Calu3 (cell line): Measurements from ENCODE around the gene CETP. TPM values are rescaled to one million over a fixed set of nuclear protein-coding genes. Genes with fewer than 3 reads are reported as not detected.
"Not testable (repeated sequence)": the region's sequence is repeated elsewhere in the genome, so short reads cannot be mapped to it uniquely, and the experiment has no call there.

Experiments used
- BruUV-seq: library from RNA; stranded (reverse); fragments of 400-500 nt; replicated peaks from 2 replicates; lab custom pipeline; 2021; lab: Mats Ljungman, UMichigan
- CTCF ChIA-PET: fragments of 300-600 bp; sonication (Branson Sonifier 250); formaldehyde crosslinking; loops from one replicate; lab custom pipeline; 2022; ENCODE audit warnings: antibody characterized with exemption; lab: Charles Lee
- DNase-seq: peaks from one replicate; pipeline ENCODE4 v3.0.0; 2022
- H3K27ac Mint-ChIP-seq: one replicate; pipeline ENCODE4 v1.8.0; 2022; ENCODE audit warnings: mixed read lengths; ENCODE audit not compliant: unreplicated experiment
- H3K27me3 Mint-ChIP-seq: one replicate; pipeline ENCODE4 v1.8.0; 2022; ENCODE audit warnings: mixed read lengths; ENCODE audit not compliant: unreplicated experiment
- H3K36me3 Mint-ChIP-seq: one replicate; pipeline ENCODE4 v1.8.0; 2022; ENCODE audit warnings: mild to moderate bottlenecking, moderate library complexity, mixed read lengths; ENCODE audit not compliant: insufficient read depth, unreplicated experiment
- H3K4me1 Mint-ChIP-seq: one replicate; pipeline ENCODE4 v1.8.0; 2022; ENCODE audit warnings: mild to moderate bottlenecking, low read depth, mixed read lengths; ENCODE audit not compliant: unreplicated experiment
- H3K4me3 Mint-ChIP-seq: one replicate; pipeline ENCODE4 v1.8.0; 2022; ENCODE audit warnings: mild to moderate bottlenecking, low read depth, moderate library complexity, mixed read lengths; ENCODE audit not compliant: unreplicated experiment
- H3K9me3 Mint-ChIP-seq: one replicate; pipeline ENCODE4 v1.8.0; 2022; ENCODE audit warnings: low read depth, mixed read lengths; ENCODE audit not compliant: unreplicated experiment
- CTCF ChIP-seq: fragments of 200-600 bp; IDR thresholded peaks from one replicate; pipeline ENCODE4 v1.8.0; 2022; ENCODE audit warnings: antibody characterized with exemption; ENCODE audit not compliant: unreplicated experiment
- intact Hi-C: fragments of 100-400 bp; cut with micrococcal nuclease; formaldehyde crosslinking; loops from one replicate; pipeline ENCODE4 v1.10.0; 2022; ENCODE audit not compliant: unreplicated experiment
- total RNA-seq: library from RNA; stranded (reverse); gene quantifications from 2 replicates; pipeline ENCODE4 v1.2.3, GENCODE V29; 2022

CETP gene
- total RNA-seq, 1 experiment from 2014 or later = not detected

- Mint-ChIP-seq H3K4me3 (peak within 1 kb of the TSS; percentile 95), H3K27me3 (peaks cover 35% of the 10 kb centered on the region), H3K36me3 (peaks cover 11% of the 10 kb centered on the region), H3K9me3 (no peaks in the 10 kb centered on the region), H3K4me1 (peaks cover 31% of the 10 kb centered on the region), H3K27ac (peak within 1 kb of the TSS; percentile 48)
- BruUV-seq = no TSS peak
- intact Hi-C loops = no loop called here
- CTCF ChIA-PET = interaction anchor here (0.8 to 1.0 kb wide), 2 partner anchors 13 to 18 kb away, joined by 4 read pairs; no protein-coding TSS in a partner anchor
- TF ChIP-seq CTCF = no peak
- DNase-seq = peak; percentile 82
These were observed 27.5 kb downstream of the CETP start, which contains the start of gene NLRC5 for GRCh38 chr16:56988948-56989945. Gene NLRC5 (plus strand): TSS chr16:56989557. CDS start chr16:57020713, 31,156 bp downstream.

GRCh38 chr16:56989988-56990387 lies 28.2 kb downstream of the CETP start:
- BruUV-seq = no TSS peak
- Mint-ChIP-seq H3K27me3 (peaks cover 35% of the 10 kb centered on the region), H3K27ac (peak overlapping the region; percentile 48), H3K4me1 (peaks cover 23% of the 10 kb centered on the region), H3K36me3 (peaks cover 11% of the 10 kb centered on the region), H3K9me3 (no peaks in the 10 kb centered on the region), H3K4me3 (peak overlapping the region; percentile 95)
- CTCF ChIA-PET = interaction anchor here (0.8 to 1.0 kb wide), 2 partner anchors 14 to 17 kb away, joined by 4 read pairs; no protein-coding TSS in a partner anchor
- intact Hi-C loops = no loop called here
- DNase-seq = no peak
- TF ChIP-seq CTCF = no peak

GRCh38 chr16:56990407-56991286 lies 28.9 kb downstream of the CETP start:
- DNase-seq = no peak
- no peak for TF ChIP-seq CTCF
- Mint-ChIP-seq H3K36me3 (peaks cover 11% of the 10 kb centered on the region), H3K4me3 (peak overlapping the region; percentile 95), H3K27me3 (peaks cover 36% of the 10 kb centered on the region), H3K4me1 (peaks cover 17% of the 10 kb centered on the region), H3K9me3 (no peaks in the 10 kb centered on the region), H3K27ac (no peak overlapping the region)
- no TSS peak for BruUV-seq
- CTCF ChIA-PET = no interaction called here
- intact Hi-C loops = no loop called here

- H3K36me3 Mint-ChIP-seq = peaks cover 11% of the 10 kb centered on the region
- H3K4me1 Mint-ChIP-seq = peaks cover 17% of the 10 kb centered on the region
- CTCF ChIA-PET = interaction anchor here (0.7 kb wide), 1 partner anchor 9 kb away, joined by 4 read pairs; no protein-coding TSS in a partner anchor
- BruUV-seq, H3K4me3 Mint-ChIP-seq, H3K9me3 Mint-ChIP-seq, H3K27ac Mint-ChIP-seq, DNase-seq, intact Hi-C loops: not testable (repeated sequence)
- H3K27me3 Mint-ChIP-seq = peaks cover 36% of the 10 kb centered on the region
These were observed 30.7 kb downstream of the CETP start for GRCh38 chr16:56992431-56992830.
